ENCODE measurements around the gene TNS1. TPM values are rescaled to one million over a fixed set of nuclear protein-coding genes. Genes with fewer than 3 reads are reported as not detected.

The TNS1 gene
- polyA plus RNA-seq, 6 donors from 2014 or later, result 0.05 to 0.57 (median 0.35) TPM; not detected in 2

- peaks cover 0 to 8% (median 0%) of the 10 kb centered on the region in 7 donors for H3K9me3 Mint-ChIP-seq
- H3K4me3 Mint-ChIP-seq, result no peak overlapping the region
- peaks cover 0 to 8% (median 3%) of the 10 kb centered on the region in 3 donors for H3K4me1 Mint-ChIP-seq
- peaks cover 0 to 4% (median 0%) of the 10 kb centered on the region in 3 donors for H3K27me3 Mint-ChIP-seq
- no peak overlapping the region for H3K27ac Mint-ChIP-seq
- H3K36me3 Mint-ChIP-seq, result no peaks in the 10 kb centered on the region
- no peak for ATAC-seq (ENCODE audit: low read depth in 2 of 2)
- no peak for DNase-seq
Measured at GRCh38 chr2:217986256-217986961, 16.4 kb downstream of the TNS1 start.

DNA sequence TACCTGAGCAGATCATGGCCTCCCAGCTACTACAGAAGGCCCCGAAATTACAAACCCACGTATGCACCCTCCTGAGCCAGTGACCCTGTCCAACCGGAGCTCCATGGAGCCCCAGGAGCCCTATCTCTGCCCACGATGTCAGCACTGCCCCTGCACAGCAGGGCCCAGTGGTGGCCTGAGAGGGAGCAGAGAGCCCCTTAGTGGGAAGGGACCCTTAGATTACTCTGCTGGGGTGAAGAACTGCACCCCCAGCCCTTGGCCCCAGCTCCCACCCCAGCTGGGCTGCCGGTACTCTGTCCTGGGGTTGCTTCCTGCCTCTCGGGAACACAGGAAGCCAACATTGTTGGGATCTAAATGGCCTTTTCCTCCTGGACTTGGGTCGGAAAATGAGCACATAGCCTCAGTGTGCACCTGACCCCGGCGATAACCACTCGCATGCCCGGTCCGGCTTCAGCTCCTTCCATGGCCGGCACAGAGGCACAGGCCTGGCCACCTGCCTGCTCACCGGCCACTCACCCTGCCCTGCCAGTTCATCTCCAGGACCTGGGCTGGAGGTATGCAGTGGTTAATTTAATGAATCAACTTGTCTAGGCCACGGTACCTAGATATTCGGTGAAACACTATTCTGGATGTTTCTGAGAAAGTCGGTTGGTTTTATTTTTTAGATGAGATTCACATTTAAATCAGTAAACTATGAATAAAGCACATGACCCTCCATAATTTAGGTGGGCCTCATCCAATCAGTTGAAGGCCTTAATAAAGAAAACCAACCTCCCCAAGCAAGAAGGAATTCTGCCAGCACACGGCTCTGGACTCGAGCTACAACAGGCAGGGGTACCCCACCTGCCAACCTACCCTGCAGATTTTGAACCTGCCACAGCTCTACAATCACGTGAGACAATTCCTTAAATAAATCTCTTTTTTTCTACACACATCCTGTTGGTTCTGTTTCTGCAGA is 19.2 kb downstream of the TNS1 start:
- Mint-ChIP-seq H3K27ac (no peak overlapping the region), H3K4me1 (peaks cover under 1 to 5% (median 3%) of the 10 kb centered on the region in 3 donors), H3K27me3 (peaks cover 0 to 12% (median 4%) of the 10 kb centered on the region in 3 donors), H3K4me3 (no peak overlapping the region), H3K9me3 (peaks cover 0 to 8% (median 1%) of the 10 kb centered on the region in 7 donors), H3K36me3 (no peaks in the 10 kb centered on the region)
- no peak for DNase-seq
- ATAC-seq (ENCODE audit: low read depth in 2 of 2), result no peak

DNA sequence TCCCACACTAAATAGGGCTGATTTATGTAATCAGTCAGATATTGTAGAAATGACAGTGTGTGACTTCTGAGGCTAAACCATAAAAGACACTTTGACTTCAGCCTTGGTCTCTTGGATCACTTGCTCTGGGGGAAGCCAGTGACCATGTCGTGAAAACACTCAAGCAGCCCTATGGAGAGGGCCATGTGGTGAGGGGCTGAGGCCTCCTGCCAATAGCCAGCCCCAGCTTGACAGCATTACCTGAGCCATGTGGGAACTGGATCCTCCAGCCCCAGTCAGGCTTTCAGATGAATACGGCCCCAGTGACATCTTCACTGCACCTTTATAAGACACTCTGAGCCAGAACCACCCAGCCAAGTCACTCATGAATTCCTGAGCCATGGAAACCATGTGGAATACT is 20.8 kb downstream of the TNS1 start:
- no peak for DNase-seq
- no peak for ATAC-seq (ENCODE audit: low read depth in 2 of 2)
- peaks cover 0 to 3% (median 0%) of the 10 kb centered on the region in 3 donors for H3K4me1 Mint-ChIP-seq
- peaks cover 0 to 12% (median 4%) of the 10 kb centered on the region in 3 donors for H3K27me3 Mint-ChIP-seq
- no peak overlapping the region for H3K4me3 Mint-ChIP-seq
- peak overlapping the region in 1 of 6 donors; percentile 75 for H3K27ac Mint-ChIP-seq
- no peaks in the 10 kb centered on the region for H3K36me3 Mint-ChIP-seq
- peaks cover 0 to 8% (median 1%) of the 10 kb centered on the region in 7 donors for H3K9me3 Mint-ChIP-seq

GRCh38 chr2:217981084-217981730 is 21.6 kb downstream of the TNS1 start:
- H3K9me3 Mint-ChIP-seq, result peaks cover 0 to 8% (median 1%) of the 10 kb centered on the region in 7 donors
- H3K27ac Mint-ChIP-seq, result peak overlapping the region in 1 of 6 donors; percentile 85
- H3K27me3 Mint-ChIP-seq, result peaks cover 0 to 12% (median 4%) of the 10 kb centered on the region in 3 donors
- ATAC-seq (ENCODE audit: low read depth in 2 of 2), result no peak
- H3K36me3 Mint-ChIP-seq, result no peaks in the 10 kb centered on the region
- H3K4me3 Mint-ChIP-seq, result no peak overlapping the region
- H3K4me1 Mint-ChIP-seq, result peaks cover 0 to 3% (median 0%) of the 10 kb centered on the region in 3 donors
- no peak for DNase-seq

DNA sequence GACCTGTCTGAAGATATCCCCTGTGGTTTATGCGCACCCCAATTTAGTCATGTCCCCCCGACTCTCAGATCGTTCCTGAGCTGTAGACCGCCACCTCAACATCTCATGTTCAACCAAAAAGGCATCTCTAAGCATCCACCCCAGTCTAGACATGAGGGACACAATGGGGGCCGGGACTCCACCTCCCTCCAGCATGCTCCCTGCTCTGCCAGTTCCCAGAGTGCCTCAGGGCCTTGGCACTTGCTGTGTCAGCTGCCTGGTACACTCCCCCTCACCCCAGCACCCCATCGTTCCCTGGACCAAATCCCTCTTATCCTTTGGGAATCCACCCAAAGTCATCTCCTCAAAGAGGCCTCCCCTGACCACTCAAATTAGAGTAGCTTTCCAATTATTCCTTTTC is 22.2 kb downstream of the TNS1 start:
- Mint-ChIP-seq H3K36me3 (no peaks in the 10 kb centered on the region), H3K4me1 (peaks cover 0 to 3% (median 0%) of the 10 kb centered on the region in 3 donors), H3K9me3 (peaks cover 0 to 8% (median 1%) of the 10 kb centered on the region in 7 donors), H3K27me3 (peaks cover 0 to 12% (median 4%) of the 10 kb centered on the region in 3 donors), H3K27ac (peak overlapping the region in 1 of 6 donors; percentile 85), H3K4me3 (no peak overlapping the region)
- ATAC-seq (ENCODE audit: low read depth in 2 of 2) (no peak), DNase-seq (no peak)

GRCh38 chr2:217980036-217980435 is 22.8 kb downstream of the TNS1 start:
- Mint-ChIP-seq H3K27ac (no peak overlapping the region), H3K27me3 (peaks cover 0 to 12% (median 4%) of the 10 kb centered on the region in 3 donors), H3K36me3 (no peaks in the 10 kb centered on the region), H3K9me3 (peaks cover 0 to 8% (median 1%) of the 10 kb centered on the region in 7 donors), H3K4me1 (peaks cover 0 to 3% (median 0%) of the 10 kb centered on the region in 3 donors), H3K4me3 (no peak overlapping the region)
- ATAC-seq (ENCODE audit: low read depth in 2 of 2), result no peak
- no peak for DNase-seq

GRCh38 chr2:217979151-217979811 is 23.5 kb downstream of the TNS1 start:
- H3K4me3 Mint-ChIP-seq, result no peak overlapping the region
- DNase-seq (no peak), ATAC-seq (ENCODE audit: low read depth in 2 of 2) (no peak)
- H3K27ac Mint-ChIP-seq, result no peak overlapping the region
- H3K36me3 Mint-ChIP-seq, result no peaks in the 10 kb centered on the region
- peaks cover 0 to 12% (median 4%) of the 10 kb centered on the region in 3 donors for H3K27me3 Mint-ChIP-seq
- H3K9me3 Mint-ChIP-seq, result peaks cover 0 to 8% (median 1%) of the 10 kb centered on the region in 7 donors
- H3K4me1 Mint-ChIP-seq, result peaks cover 0 to 3% (median 0%) of the 10 kb centered on the region in 3 donors

DNA sequence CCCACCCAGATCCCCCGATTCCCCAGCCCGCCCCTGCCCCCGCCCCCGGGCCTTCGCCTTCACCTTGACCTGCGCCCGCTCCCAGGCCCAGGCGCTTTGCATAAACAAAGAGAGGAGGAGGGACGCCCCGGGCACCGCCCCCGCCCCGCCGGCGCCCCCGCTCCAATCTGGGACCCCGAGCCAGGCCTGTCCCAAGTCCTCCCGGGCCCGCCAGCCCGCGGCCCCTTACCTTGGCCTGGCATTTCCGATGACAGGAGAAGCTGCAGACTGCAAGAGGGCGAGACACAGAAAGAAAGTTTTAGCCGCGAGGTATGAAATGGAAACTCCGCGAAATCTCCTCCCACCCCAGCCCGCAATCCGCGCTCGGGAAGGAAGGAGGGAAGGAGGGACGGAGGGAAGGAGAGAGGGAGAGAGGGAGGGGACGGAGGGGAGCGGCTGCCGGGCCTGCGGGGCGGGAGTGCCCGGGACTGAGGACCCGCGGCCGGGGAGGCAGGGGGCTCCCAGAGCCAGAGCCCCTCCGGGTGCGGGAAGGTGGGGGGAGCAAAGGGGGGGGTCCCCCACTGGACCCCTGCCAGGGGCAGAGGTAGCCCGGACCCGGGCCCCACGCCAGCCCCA is 24.2 kb downstream of the TNS1 start:
- H3K9me3 Mint-ChIP-seq, result peaks cover 0 to 8% (median 1%) of the 10 kb centered on the region in 7 donors
- peaks cover 0 to 12% (median 4%) of the 10 kb centered on the region in 3 donors for H3K27me3 Mint-ChIP-seq
- H3K27ac Mint-ChIP-seq, result no peak overlapping the region
- no peaks in the 10 kb centered on the region for H3K36me3 Mint-ChIP-seq
- ATAC-seq (ENCODE audit: low read depth in 2 of 2) (no peak), DNase-seq (no peak)
- peaks cover 0 to 3% (median 0%) of the 10 kb centered on the region in 3 donors for H3K4me1 Mint-ChIP-seq
- no peak overlapping the region for H3K4me3 Mint-ChIP-seq

GRCh38 chr2:217977840-217978535 is 24.8 kb downstream of the TNS1 start:
- Mint-ChIP-seq H3K27ac (no peak overlapping the region), H3K4me1 (peaks cover 0 to 3% (median 0%) of the 10 kb centered on the region in 3 donors), H3K4me3 (no peak overlapping the region), H3K9me3 (peaks cover 0 to 8% (median 1%) of the 10 kb centered on the region in 7 donors), H3K27me3 (peaks cover 0 to 12% (median 4%) of the 10 kb centered on the region in 3 donors), H3K36me3 (no peaks in the 10 kb centered on the region)
- ATAC-seq (ENCODE audit: low read depth in 2 of 2), result no peak
- no peak for DNase-seq

GRCh38 chr2:217976301-217976700 is 26.5 kb downstream of the TNS1 start:
- peaks cover 0 to 3% (median 0%) of the 10 kb centered on the region in 3 donors for H3K4me1 Mint-ChIP-seq
- peaks cover 0 to 3% (median 0%) of the 10 kb centered on the region in 7 donors for H3K9me3 Mint-ChIP-seq
- no peak for ATAC-seq (ENCODE audit: low read depth in 2 of 2)
- H3K4me3 Mint-ChIP-seq, result no peak overlapping the region
- H3K36me3 Mint-ChIP-seq, result no peaks in the 10 kb centered on the region
- no peak overlapping the region for H3K27ac Mint-ChIP-seq
- peaks cover 0 to 12% (median 0%) of the 10 kb centered on the region in 3 donors for H3K27me3 Mint-ChIP-seq
- no peak for DNase-seq

DNA sequence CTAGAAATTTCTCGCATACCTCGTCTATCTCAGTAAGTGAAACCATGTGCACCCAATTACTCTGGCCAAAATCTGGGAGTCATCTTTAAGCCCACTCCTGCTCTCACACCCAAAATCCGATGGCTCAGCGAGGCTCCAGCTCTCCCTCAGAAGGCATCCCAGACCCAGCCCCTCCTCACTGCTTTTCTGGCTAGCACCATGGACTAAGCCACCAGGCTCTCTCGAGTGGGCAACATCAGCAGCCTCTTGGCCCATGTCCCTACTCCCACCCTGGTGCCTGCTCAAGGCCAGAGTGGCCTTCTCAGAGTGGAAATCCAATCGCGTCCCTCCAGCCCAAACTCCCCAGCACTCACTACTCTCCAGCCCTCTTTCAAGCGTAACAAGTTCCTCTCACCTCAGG is 27.2 kb downstream of the TNS1 start:
- H3K4me1 Mint-ChIP-seq, result peaks cover 0 to 3% (median 0%) of the 10 kb centered on the region in 3 donors
- H3K27me3 Mint-ChIP-seq, result peaks cover 0 to 12% (median 0%) of the 10 kb centered on the region in 3 donors
- no peak overlapping the region for H3K4me3 Mint-ChIP-seq
- ATAC-seq (ENCODE audit: low read depth in 2 of 2) (no peak), DNase-seq (no peak)
- H3K9me3 Mint-ChIP-seq, result peaks cover 0 to 3% (median 0%) of the 10 kb centered on the region in 7 donors
- H3K36me3 Mint-ChIP-seq, result no peaks in the 10 kb centered on the region
- no peak overlapping the region for H3K27ac Mint-ChIP-seq

Measured in naive B cell (primary cell).